GM23338 (cell line): ENCODE results near the gene ZNF775. TPM values are rescaled to one million over a fixed set of nuclear protein-coding genes. Genes with fewer than 3 reads are reported as not detected.

Experiments used
- polyA plus RNA-seq: library from polyadenylated mRNA; unstranded; fragments of >200 nt; fragmentation: Nextera tagmentation; extraction: Ambion mirVana; gene quantifications from 2 replicates; pipeline ENCODE4 v1.2.1, GENCODE V29; 2016
- total RNA-seq: library from RNA; depleted of rRNA; stranded (reverse); fragments of >200 nt; shearing (Covaris generic); gene quantifications from 2 replicates; pipeline ENCODE4 v1.2.3, GENCODE V29; 2014; rRNA removed

ZNF775 gene
- total and polyA plus RNA-seq, 2 experiments from 2014 or later, result 4.5 to 38.2 TPM

Other genes starting within 250 kb of the ZNF775 start
- 67.6 and 75.2 TPM in 2 replicates for gene LRRC61, start 56.0 kb upstream of the ZNF775 start, total RNA-seq
- 29.7 and 34.7 TPM in 2 replicates for gene LRRC61, start 56.0 kb upstream of the ZNF775 start, polyA plus RNA-seq
- 1.5 and 5.8 TPM in 2 replicates for gene ACTR3C, start 55.8 kb upstream of the ZNF775 start, total RNA-seq
- 1.8 and 3.5 TPM in 2 replicates for gene ACTR3C, start 55.8 kb upstream of the ZNF775 start, polyA plus RNA-seq
- gene RARRES2, start 37.7 kb upstream of the ZNF775 start, total RNA-seq, result 164 and 169 TPM in 2 replicates
- gene RARRES2, start 37.7 kb upstream of the ZNF775 start, polyA plus RNA-seq, result 314 and 317 TPM in 2 replicates
- 143 and 156 TPM in 2 replicates for gene REPIN1, start 10.5 kb upstream of the ZNF775 start, total RNA-seq
- gene REPIN1, start 10.5 kb upstream of the ZNF775 start, polyA plus RNA-seq, result 29.2 and 29.8 TPM in 2 replicates
- not detected in 2 replicates for gene GIMAP8, start 71.3 kb downstream of the ZNF775 start, total RNA-seq
- gene GIMAP8, start 71.3 kb downstream of the ZNF775 start, polyA plus RNA-seq, result 0.06 TPM in 1 of 2 replicates, not detected in the other
- not detected in 2 replicates for gene GIMAP7, start 135.5 kb downstream of the ZNF775 start, total RNA-seq
- not detected in 2 replicates for gene GIMAP7, start 135.5 kb downstream of the ZNF775 start, polyA plus RNA-seq
- not detected in 2 replicates for gene GIMAP4, start 188.1 kb downstream of the ZNF775 start, total RNA-seq
- 0.19 TPM in 1 of 2 replicates, not detected in the other for gene GIMAP4, start 188.1 kb downstream of the ZNF775 start, polyA plus RNA-seq